ENCODE measurements around the gene MEIS2.

- TF ChIP-seq, protein P1, sequence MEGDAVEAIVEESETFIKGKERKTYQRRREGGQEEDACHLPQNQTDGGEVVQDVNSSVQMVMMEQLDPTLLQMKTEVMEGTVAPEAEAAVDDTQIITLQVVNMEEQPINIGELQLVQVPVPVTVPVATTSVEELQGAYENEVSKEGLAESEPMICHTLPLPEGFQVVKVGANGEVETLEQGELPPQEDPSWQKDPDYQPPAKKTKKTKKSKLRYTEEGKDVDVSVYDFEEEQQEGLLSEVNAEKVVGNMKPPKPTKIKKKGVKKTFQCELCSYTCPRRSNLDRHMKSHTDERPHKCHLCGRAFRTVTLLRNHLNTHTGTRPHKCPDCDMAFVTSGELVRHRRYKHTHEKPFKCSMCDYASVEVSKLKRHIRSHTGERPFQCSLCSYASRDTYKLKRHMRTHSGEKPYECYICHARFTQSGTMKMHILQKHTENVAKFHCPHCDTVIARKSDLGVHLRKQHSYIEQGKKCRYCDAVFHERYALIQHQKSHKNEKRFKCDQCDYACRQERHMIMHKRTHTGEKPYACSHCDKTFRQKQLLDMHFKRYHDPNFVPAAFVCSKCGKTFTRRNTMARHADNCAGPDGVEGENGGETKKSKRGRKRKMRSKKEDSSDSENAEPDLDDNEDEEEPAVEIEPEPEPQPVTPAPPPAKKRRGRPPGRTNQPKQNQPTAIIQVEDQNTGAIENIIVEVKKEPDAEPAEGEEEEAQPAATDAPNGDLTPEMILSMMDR (IDR thresholded peaks at IDR 0.05) = no peak
- TF ChIP-seq POLR2AphosphoS2 (conservative IDR thresholded peaks at IDR 0.05; ENCODE audit: low read length) = no peak
- no peak for TF ChIP-seq MYC (IDR thresholded peaks at IDR 0.05; ENCODE audit: borderline replicate concordance, low read length)
- TF ChIP-seq, protein P2, sequence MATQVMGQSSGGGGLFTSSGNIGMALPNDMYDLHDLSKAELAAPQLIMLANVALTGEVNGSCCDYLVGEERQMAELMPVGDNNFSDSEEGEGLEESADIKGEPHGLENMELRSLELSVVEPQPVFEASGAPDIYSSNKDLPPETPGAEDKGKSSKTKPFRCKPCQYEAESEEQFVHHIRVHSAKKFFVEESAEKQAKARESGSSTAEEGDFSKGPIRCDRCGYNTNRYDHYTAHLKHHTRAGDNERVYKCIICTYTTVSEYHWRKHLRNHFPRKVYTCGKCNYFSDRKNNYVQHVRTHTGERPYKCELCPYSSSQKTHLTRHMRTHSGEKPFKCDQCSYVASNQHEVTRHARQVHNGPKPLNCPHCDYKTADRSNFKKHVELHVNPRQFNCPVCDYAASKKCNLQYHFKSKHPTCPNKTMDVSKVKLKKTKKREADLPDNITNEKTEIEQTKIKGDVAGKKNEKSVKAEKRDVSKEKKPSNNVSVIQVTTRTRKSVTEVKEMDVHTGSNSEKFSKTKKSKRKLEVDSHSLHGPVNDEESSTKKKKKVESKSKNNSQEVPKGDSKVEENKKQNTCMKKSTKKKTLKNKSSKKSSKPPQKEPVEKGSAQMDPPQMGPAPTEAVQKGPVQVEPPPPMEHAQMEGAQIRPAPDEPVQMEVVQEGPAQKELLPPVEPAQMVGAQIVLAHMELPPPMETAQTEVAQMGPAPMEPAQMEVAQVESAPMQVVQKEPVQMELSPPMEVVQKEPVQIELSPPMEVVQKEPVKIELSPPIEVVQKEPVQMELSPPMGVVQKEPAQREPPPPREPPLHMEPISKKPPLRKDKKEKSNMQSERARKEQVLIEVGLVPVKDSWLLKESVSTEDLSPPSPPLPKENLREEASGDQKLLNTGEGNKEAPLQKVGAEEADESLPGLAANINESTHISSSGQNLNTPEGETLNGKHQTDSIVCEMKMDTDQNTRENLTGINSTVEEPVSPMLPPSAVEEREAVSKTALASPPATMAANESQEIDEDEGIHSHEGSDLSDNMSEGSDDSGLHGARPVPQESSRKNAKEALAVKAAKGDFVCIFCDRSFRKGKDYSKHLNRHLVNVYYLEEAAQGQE (IDR thresholded peaks at IDR 0.05) = peak; percentile 22; the same call in 1 of the 2 replicates
- no peak for TF ChIP-seq RNF2 (IDR thresholded peaks at IDR 0.05; ENCODE audit: borderline replicate concordance, low read depth)
- no peak for TF ChIP-seq JUN (IDR thresholded peaks at IDR 0.05)
- TF ChIP-seq KDM5A (IDR thresholded peaks at IDR 0.05) = no peak
- no peak for TF ChIP-seq TP53 (CRISPR knock-in tag; IDR thresholded peaks at IDR 0.05)
- no peak for TF ChIP-seq GATA3 (IDR thresholded peaks at IDR 0.05; ENCODE audit: borderline replicate concordance)
- no peak for TF ChIP-seq JUNB (IDR thresholded peaks at IDR 0.05)
These were observed 4.2 kb upstream of the MEIS2 start for GRCh38 chr15:37104424-37104981.
